ENCODE results near the gene PCP4.

DNA sequence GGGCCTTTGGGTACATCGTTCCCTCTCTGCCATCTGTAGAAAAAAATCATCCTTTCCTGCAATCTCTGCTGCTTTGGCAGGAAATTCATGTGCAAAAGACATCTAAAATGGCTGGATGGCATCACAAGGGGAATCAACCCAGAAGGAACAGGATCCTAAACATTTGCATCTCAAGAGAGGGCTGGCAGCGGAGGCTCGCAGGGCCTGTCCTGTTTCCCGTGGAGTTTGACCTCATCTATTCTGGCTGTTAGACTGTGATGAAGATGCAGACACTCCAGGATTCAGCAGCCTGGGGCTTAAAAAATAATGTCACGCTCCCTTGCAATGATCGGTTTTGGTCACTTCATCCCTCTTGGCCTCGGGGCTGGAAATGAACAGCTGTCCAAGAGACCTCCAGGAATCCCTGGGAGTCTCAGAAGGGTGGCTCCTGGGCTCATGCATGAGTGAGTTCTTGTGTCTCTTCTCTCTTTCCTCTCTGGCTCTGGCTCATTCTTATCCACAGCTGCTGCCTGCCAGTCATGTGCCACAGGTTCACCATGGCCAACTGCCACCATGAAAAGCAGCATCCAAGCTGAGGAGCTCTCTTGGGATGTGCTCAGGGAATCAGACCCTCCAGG is 16.1 kb upstream of the PCP4 start:
- TF ChIP-seq REST (IDR thresholded peaks at IDR 0.05; ENCODE audit: insufficient read depth in 1 of 2, low read depth in 2 of 2, low read length in 1 of 2) (no peak), POLR2AphosphoS5 (IDR thresholded peaks at IDR 0.05; ENCODE audit: low read depth, low read length) (no peak)
- TF ChIP-seq, protein P1, sequence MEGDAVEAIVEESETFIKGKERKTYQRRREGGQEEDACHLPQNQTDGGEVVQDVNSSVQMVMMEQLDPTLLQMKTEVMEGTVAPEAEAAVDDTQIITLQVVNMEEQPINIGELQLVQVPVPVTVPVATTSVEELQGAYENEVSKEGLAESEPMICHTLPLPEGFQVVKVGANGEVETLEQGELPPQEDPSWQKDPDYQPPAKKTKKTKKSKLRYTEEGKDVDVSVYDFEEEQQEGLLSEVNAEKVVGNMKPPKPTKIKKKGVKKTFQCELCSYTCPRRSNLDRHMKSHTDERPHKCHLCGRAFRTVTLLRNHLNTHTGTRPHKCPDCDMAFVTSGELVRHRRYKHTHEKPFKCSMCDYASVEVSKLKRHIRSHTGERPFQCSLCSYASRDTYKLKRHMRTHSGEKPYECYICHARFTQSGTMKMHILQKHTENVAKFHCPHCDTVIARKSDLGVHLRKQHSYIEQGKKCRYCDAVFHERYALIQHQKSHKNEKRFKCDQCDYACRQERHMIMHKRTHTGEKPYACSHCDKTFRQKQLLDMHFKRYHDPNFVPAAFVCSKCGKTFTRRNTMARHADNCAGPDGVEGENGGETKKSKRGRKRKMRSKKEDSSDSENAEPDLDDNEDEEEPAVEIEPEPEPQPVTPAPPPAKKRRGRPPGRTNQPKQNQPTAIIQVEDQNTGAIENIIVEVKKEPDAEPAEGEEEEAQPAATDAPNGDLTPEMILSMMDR (IDR thresholded peaks at IDR 0.05): no peak
